ENCODE results near the gene PHACTR1. TPM values are rescaled to one million over a fixed set of nuclear protein-coding genes. Genes with fewer than 3 reads are reported as not detected.

The PHACTR1 gene
- total and polyA plus RNA-seq, 4 experiments from 2014 or later, result 0.03 to 0.44 (median 0.42) TPM

GRCh38 chr6:12748815-12749521, 32.4 kb downstream of the PHACTR1 start:
- Mint-ChIP-seq H3K9me3 (peaks cover 2 to 33% (median 14%) of the 10 kb centered on the region in 8 donors), H3K27me3 (peaks cover 26 to 33% of the 10 kb centered on the region in 2 donors), H3K36me3 (peaks cover 0 to 2% of the 10 kb centered on the region in 2 donors), H3K27ac (no peak overlapping the region), H3K4me1 (peaks cover 0 to 6% (median 0%) of the 10 kb centered on the region in 4 donors), H3K4me3 (no peak overlapping the region)
- H3K4me3 ChIP-seq (ENCODE audit: low read length in 2 of 2), result no peak overlapping the region
- no peaks in the 10 kb centered on the region for H3K4me1 ChIP-seq (ENCODE audit: insufficient read depth, low read length)
- no peak for DNase-seq
- no peaks in the 10 kb centered on the region for H3K36me3 ChIP-seq (ENCODE audit: insufficient read depth, low read length)
- no peaks in the 10 kb centered on the region for H3K9me3 ChIP-seq (ENCODE audit: control insufficient read depth in 1 of 2, low read length in 2 of 2)
- intact Hi-C loops (cut with micrococcal nuclease), result no loop called here
- H3K27ac ChIP-seq (ENCODE audit: low read depth, low read length), result no peak overlapping the region
- ChIA-PET CTCF (ENCODE audit: partially characterized antibody) (no interaction called here), POLR2A (ENCODE audit: partially characterized antibody) (no interaction called here)
- no peaks in the 10 kb centered on the region for H3K27me3 ChIP-seq (ENCODE audit: insufficient read depth, low read length)

DNA sequence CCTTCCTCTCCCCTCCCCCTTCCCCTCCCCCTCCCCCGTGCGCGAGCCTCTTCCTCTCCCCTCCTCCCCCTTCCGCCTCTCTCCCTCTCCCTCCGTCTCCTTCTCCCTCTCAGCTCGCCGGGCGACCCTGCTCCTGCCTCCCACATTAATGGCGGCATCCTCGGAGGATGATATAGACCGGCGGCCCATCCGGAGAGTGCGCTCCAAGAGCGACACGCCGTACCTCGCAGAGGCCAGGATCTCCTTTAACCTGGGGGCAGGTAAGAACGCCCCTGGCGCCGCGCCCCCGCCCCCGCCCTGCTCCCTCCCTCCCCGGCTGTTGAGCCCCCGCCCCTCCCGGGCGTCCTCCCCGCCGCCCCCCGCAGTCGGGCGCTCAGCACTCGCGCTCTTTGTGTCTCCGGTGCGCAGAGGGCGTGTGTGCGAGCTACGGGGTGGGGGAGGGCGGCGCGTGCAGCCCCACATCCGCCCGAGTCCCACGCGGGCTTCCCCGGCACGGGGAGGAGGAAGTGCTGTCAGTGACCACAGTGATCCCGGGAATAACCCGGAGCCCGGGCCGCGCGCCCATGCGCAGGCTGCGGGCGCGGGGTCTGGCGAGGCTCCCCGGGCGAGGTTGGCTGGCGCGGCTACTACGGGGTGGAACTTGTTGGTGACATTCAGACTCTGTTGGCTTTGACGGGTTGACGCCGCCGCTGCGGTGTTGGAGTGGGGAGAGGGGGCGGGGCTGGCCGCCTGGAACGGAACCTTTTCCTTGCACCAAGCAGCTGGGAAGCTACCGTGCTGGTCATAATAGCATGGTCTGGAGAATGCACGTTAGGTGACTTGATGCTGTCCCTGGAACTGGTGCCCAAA, 33.2 kb downstream of the PHACTR1 start:
- no peaks in the 10 kb centered on the region for H3K27me3 ChIP-seq (ENCODE audit: insufficient read depth, low read length)
- peaks cover 2 to 33% (median 13%) of the 10 kb centered on the region in 8 donors for H3K9me3 Mint-ChIP-seq
- H3K9me3 ChIP-seq (ENCODE audit: control insufficient read depth in 1 of 2, low read length in 2 of 2), result no peaks in the 10 kb centered on the region
- H3K4me3 ChIP-seq (ENCODE audit: low read length in 2 of 2), result no peak overlapping the region
- no peak overlapping the region for H3K27ac Mint-ChIP-seq
- H3K36me3 ChIP-seq (ENCODE audit: insufficient read depth, low read length), result no peaks in the 10 kb centered on the region
- no peak overlapping the region for H3K4me3 Mint-ChIP-seq
- peaks cover 0 to 6% (median 0%) of the 10 kb centered on the region in 4 donors for H3K4me1 Mint-ChIP-seq
- CTCF ChIA-PET (ENCODE audit: partially characterized antibody), result no interaction called here
- no peak overlapping the region for H3K27ac ChIP-seq (ENCODE audit: low read depth, low read length)
- H3K27me3 Mint-ChIP-seq, result peaks cover 26 to 33% of the 10 kb centered on the region in 2 donors
- no peaks in the 10 kb centered on the region for H3K4me1 ChIP-seq (ENCODE audit: insufficient read depth, low read length)
- intact Hi-C loops (cut with micrococcal nuclease), result no loop called here
- POLR2A ChIA-PET (ENCODE audit: partially characterized antibody), result no interaction called here
- H3K36me3 Mint-ChIP-seq, result peaks cover 0 to 2% of the 10 kb centered on the region in 2 donors
- no peak for DNase-seq

GRCh38 chr6:12750416-12750815, 33.8 kb downstream of the PHACTR1 start:
- Mint-ChIP-seq H3K4me3 (peak overlapping the region in 3 of 8 donors; percentile 35 to 66 (median 39)), H3K9me3 (peaks cover 2 to 33% (median 11%) of the 10 kb centered on the region in 8 donors), H3K4me1 (peaks cover 0 to 6% (median 0%) of the 10 kb centered on the region in 4 donors), H3K36me3 (peaks cover 0 to 2% of the 10 kb centered on the region in 2 donors), H3K27me3 (peaks cover 26 to 33% of the 10 kb centered on the region in 2 donors), H3K27ac (no peak overlapping the region)
- POLR2A ChIA-PET (ENCODE audit: partially characterized antibody), result no interaction called here
- Histone ChIP-seq H3K27me3 (ENCODE audit: insufficient read depth, low read length) (no peaks in the 10 kb centered on the region), H3K4me3 (ENCODE audit: low read length in 2 of 2) (no peak overlapping the region), H3K27ac (ENCODE audit: low read depth, low read length) (no peak overlapping the region), H3K4me1 (ENCODE audit: insufficient read depth, low read length) (no peaks in the 10 kb centered on the region), H3K9me3 (ENCODE audit: control insufficient read depth in 1 of 2, low read length in 2 of 2) (no peaks in the 10 kb centered on the region), H3K36me3 (ENCODE audit: insufficient read depth, low read length) (no peaks in the 10 kb centered on the region)
- CTCF ChIA-PET (ENCODE audit: partially characterized antibody), result no interaction called here
- intact Hi-C loops (cut with micrococcal nuclease), result no loop called here
- DNase-seq, result no peak

GRCh38 chr6:12751694-12752325, 35.2 kb downstream of the PHACTR1 start:
- no peak overlapping the region for H3K27ac ChIP-seq (ENCODE audit: low read depth, low read length)
- H3K27me3 ChIP-seq (ENCODE audit: insufficient read depth, low read length), result no peaks in the 10 kb centered on the region
- no peaks in the 10 kb centered on the region for H3K9me3 ChIP-seq (ENCODE audit: control insufficient read depth in 1 of 2, low read length in 2 of 2)
- intact Hi-C loops (cut with micrococcal nuclease), result no loop called here
- Mint-ChIP-seq H3K9me3 (peaks cover 0 to 24% (median 6%) of the 10 kb centered on the region in 8 donors), H3K4me1 (peaks cover 0 to 6% (median 0%) of the 10 kb centered on the region in 4 donors), H3K27me3 (peaks cover 22 to 29% of the 10 kb centered on the region in 2 donors), H3K27ac (no peak overlapping the region), H3K4me3 (no peak overlapping the region), H3K36me3 (peaks cover 0 to 2% of the 10 kb centered on the region in 2 donors)
- ChIA-PET POLR2A (ENCODE audit: partially characterized antibody) (no interaction called here), CTCF (ENCODE audit: partially characterized antibody) (no interaction called here)
- H3K36me3 ChIP-seq (ENCODE audit: insufficient read depth, low read length), result no peaks in the 10 kb centered on the region
- DNase-seq, result peak in 3 of 5 donors; percentile 3 to 5 (median 4)
- H3K4me1 ChIP-seq (ENCODE audit: insufficient read depth, low read length), result no peaks in the 10 kb centered on the region
- no peak overlapping the region for H3K4me3 ChIP-seq (ENCODE audit: low read length in 2 of 2)

DNA sequence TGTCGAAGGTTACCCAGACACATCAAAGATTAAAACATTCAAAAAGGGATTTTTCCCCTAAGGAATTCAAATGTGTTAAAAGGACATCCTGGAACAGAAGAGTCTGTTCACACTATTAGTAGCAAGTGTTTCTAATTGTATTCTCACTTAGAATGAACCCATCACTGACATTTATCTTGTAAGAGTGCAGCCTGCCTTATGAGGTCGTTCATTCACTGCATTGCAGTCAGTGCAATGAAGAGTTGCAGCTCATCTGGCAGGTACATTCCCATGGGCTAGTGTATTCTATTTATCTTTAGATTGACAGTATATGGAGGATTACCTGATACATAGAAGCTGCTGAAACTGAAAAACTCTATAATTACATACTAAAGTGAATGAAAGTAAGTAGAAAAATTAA, 36.5 kb downstream of the PHACTR1 start:
- POLR2A ChIA-PET (ENCODE audit: partially characterized antibody), result no interaction called here
- intact Hi-C loops (cut with micrococcal nuclease), result no loop called here
- Histone ChIP-seq H3K27ac (ENCODE audit: low read depth, low read length) (no peak overlapping the region), H3K36me3 (ENCODE audit: insufficient read depth, low read length) (no peaks in the 10 kb centered on the region), H3K9me3 (ENCODE audit: control insufficient read depth in 1 of 2, low read length in 2 of 2) (no peaks in the 10 kb centered on the region), H3K27me3 (ENCODE audit: insufficient read depth, low read length) (no peaks in the 10 kb centered on the region), H3K4me3 (ENCODE audit: low read length in 2 of 2) (no peak overlapping the region), H3K4me1 (ENCODE audit: insufficient read depth, low read length) (no peaks in the 10 kb centered on the region)
- Mint-ChIP-seq H3K4me3 (no peak overlapping the region), H3K36me3 (peaks cover 0 to 2% of the 10 kb centered on the region in 2 donors), H3K4me1 (peaks cover 0 to 6% (median 0%) of the 10 kb centered on the region in 4 donors), H3K9me3 (peaks cover 0 to 16% (median 5%) of the 10 kb centered on the region in 8 donors), H3K27ac (no peak overlapping the region), H3K27me3 (peaks cover 22% of the 10 kb centered on the region in 2 donors)
- CTCF ChIA-PET (ENCODE audit: partially characterized antibody), result no interaction called here
- DNase-seq, result no peak

- POLR2A ChIA-PET (ENCODE audit: partially characterized antibody), result no interaction called here
These were observed 43.7 kb downstream of the PHACTR1 start for GRCh38 chr6:12760226-12760625.

GRCh38 chr6:12760911-12761310, 44.3 kb downstream of the PHACTR1 start:
- intact Hi-C loops (cut with micrococcal nuclease), result no loop called here

More at GRCh38 chr6:12760226-12760625, 43.7 kb downstream of the PHACTR1 start:
- no peak overlapping the region for H3K27ac ChIP-seq (ENCODE audit: low read depth, low read length)
- H3K4me1 ChIP-seq (ENCODE audit: insufficient read depth, low read length), result no peaks in the 10 kb centered on the region
- Mint-ChIP-seq H3K36me3 (no peaks in the 10 kb centered on the region), H3K4me3 (no peak overlapping the region), H3K27me3 (peaks cover 2 to 3% of the 10 kb centered on the region in 2 donors), H3K4me1 (no peaks in the 10 kb centered on the region), H3K27ac (no peak overlapping the region), H3K9me3 (peaks cover 0 to 4% (median under 1%) of the 10 kb centered on the region in 8 donors)
- H3K36me3 ChIP-seq (ENCODE audit: insufficient read depth, low read length), result no peaks in the 10 kb centered on the region
- intact Hi-C loops (cut with micrococcal nuclease), result no loop called here
- no peaks in the 10 kb centered on the region for H3K27me3 ChIP-seq (ENCODE audit: insufficient read depth, low read length)
- no peak overlapping the region for H3K4me3 ChIP-seq (ENCODE audit: low read length in 2 of 2)
- no peaks in the 10 kb centered on the region for H3K9me3 ChIP-seq (ENCODE audit: control insufficient read depth in 1 of 2, low read length in 2 of 2)
- CTCF ChIA-PET (ENCODE audit: partially characterized antibody), result no interaction called here
- no peak for DNase-seq

More at GRCh38 chr6:12760911-12761310, 44.3 kb downstream of the PHACTR1 start:
- no peaks in the 10 kb centered on the region for H3K27me3 ChIP-seq (ENCODE audit: insufficient read depth, low read length)
- no peak overlapping the region for H3K4me3 Mint-ChIP-seq
- no peak for DNase-seq
- H3K27ac Mint-ChIP-seq, result no peak overlapping the region
- no peak overlapping the region for H3K4me3 ChIP-seq (ENCODE audit: low read length in 2 of 2)
- no peaks in the 10 kb centered on the region for H3K9me3 ChIP-seq (ENCODE audit: control insufficient read depth in 1 of 2, low read length in 2 of 2)
- no peaks in the 10 kb centered on the region for H3K36me3 ChIP-seq (ENCODE audit: insufficient read depth, low read length)
- H3K9me3 Mint-ChIP-seq, result peaks cover 0 to 4% (median under 1%) of the 10 kb centered on the region in 8 donors
- no peaks in the 10 kb centered on the region for H3K4me1 ChIP-seq (ENCODE audit: insufficient read depth, low read length)
- no peak overlapping the region for H3K27ac ChIP-seq (ENCODE audit: low read depth, low read length)
- no peaks in the 10 kb centered on the region for H3K4me1 Mint-ChIP-seq
- CTCF ChIA-PET (ENCODE audit: partially characterized antibody), result no interaction called here
- H3K27me3 Mint-ChIP-seq, result peaks cover 2 to 3% of the 10 kb centered on the region in 2 donors
- POLR2A ChIA-PET (ENCODE audit: partially characterized antibody), result no interaction called here
- H3K36me3 Mint-ChIP-seq, result no peaks in the 10 kb centered on the region

Data from CD4-positive, alpha-beta memory T cell (primary cell).